ENCODE data around the gene PLEKHA7. TPM values are rescaled to one million over a fixed set of nuclear protein-coding genes. Genes with fewer than 3 reads are reported as not detected.

The PLEKHA7 gene
- total RNA-seq, 1 experiment from 2014 or later, result 13.0 TPM

DNA sequence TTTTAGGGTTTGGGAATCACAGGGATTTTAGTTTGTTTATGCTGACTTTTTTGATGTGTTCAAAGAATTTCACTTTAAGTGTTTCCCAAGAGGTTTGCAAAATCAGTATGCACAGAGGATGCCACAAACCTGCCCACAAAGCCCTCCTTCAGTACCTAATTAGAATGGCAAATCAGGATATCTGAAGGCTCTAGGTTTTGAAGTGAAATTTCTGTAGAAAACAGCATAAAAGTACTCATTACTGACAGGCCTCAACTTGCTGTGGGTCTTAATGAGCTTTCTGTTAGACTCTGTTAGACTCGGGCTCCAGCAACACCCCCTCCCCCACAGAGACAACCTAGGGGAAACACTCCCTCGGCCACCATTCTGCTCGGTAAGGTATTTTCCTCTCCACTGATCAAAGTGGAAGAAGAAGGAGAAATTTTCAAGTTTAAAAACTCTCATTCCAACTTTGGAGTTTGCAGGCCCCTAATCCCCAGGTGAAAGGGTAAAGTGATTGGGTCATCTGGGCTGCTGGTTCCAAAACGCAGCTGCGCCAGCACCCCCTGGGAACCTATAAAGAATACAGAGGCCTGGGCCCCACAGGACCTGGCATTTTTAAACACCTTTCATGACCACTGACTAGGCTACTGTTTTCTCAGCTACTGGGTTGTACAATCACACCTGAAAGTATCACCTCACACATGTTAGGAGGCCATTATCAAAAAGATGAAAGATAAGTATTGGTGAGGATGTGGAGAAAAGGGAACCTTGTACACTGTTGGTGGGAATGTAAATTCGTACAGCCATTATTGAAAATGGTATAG lies 67.5 kb downstream of the PLEKHA7 start (continued):
- TF ChIP-seq, protein P1, sequence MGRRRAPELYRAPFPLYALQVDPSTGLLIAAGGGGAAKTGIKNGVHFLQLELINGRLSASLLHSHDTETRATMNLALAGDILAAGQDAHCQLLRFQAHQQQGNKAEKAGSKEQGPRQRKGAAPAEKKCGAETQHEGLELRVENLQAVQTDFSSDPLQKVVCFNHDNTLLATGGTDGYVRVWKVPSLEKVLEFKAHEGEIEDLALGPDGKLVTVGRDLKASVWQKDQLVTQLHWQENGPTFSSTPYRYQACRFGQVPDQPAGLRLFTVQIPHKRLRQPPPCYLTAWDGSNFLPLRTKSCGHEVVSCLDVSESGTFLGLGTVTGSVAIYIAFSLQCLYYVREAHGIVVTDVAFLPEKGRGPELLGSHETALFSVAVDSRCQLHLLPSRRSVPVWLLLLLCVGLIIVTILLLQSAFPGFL (CRISPR knock-in tag; IDR thresholded peaks at IDR 0.05; ENCODE audit: borderline replicate concordance), result no peak

DNA sequence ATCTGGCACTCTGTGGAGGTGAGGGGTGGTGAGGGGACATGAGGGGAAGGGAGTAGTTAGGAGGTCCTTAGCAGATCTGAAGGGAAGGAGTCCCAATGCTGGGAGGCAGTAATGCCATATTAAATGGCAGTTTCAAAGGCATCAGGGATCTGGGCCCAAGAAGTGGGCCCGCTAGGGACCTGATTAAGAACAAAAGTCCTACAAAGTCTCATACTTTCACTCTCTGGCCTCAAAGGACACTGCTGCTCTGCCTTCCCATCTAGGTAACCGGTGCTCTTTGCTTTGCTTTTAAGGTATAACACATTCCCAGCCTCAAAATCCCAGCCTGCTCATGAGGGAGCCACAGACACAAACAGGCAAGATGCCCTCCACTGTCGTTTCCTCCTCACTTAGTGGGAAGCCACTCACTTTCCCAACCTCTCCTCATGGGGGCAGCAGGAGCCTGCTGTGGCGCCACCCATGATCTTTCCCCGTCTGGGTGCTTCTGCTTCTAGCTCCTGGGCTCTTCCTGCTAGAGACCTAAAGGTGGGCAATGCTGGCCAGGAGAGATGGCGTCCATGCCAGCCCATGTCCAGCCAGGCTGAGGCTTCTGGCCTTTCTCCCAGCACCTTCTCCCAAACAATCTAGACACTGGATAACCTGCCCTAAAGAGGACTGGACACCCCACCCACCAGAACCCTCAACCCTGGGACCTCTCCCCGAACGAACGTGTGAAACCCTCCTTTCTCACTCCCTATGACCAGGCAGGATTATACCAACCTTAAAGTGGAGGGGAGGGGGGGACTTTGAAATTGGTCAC lies 68.3 kb downstream of the PLEKHA7 start:
- no peaks in the 10 kb centered on the region for H3K27me3 Mint-ChIP-seq (ENCODE audit: low read depth)
- ChIA-PET POLR2A (interaction anchor here (0.5 to 1.2 kb wide), 3 partner anchors 10 to 317 kb away, joined by 3 to 5 read pairs (median 3); no protein-coding TSS in a partner anchor), CTCF (interaction anchor here (0.6 to 2.9 kb wide), 7 partner anchors 12 to 125 kb away, joined by 3 to 36 read pairs (median 4); no protein-coding TSS in a partner anchor)
- ATAC-seq, result peak; percentile 76
- no peak overlapping the region for H3K4me3 Mint-ChIP-seq
- peaks cover 22% of the 10 kb centered on the region for H3K4me1 Mint-ChIP-seq
- DNase-seq (ENCODE audit: low spot score), result peak; percentile 45
- no peaks in the 10 kb centered on the region for H3K36me3 Mint-ChIP-seq
- no peaks in the 10 kb centered on the region for H3K9me3 Mint-ChIP-seq
- TF ChIP-seq ZNF423 (CRISPR knock-in tag; IDR thresholded peaks at IDR 0.05), result peak; percentile 50; the same call in 1 of the 2 replicates
- TF ChIP-seq, protein P2, sequence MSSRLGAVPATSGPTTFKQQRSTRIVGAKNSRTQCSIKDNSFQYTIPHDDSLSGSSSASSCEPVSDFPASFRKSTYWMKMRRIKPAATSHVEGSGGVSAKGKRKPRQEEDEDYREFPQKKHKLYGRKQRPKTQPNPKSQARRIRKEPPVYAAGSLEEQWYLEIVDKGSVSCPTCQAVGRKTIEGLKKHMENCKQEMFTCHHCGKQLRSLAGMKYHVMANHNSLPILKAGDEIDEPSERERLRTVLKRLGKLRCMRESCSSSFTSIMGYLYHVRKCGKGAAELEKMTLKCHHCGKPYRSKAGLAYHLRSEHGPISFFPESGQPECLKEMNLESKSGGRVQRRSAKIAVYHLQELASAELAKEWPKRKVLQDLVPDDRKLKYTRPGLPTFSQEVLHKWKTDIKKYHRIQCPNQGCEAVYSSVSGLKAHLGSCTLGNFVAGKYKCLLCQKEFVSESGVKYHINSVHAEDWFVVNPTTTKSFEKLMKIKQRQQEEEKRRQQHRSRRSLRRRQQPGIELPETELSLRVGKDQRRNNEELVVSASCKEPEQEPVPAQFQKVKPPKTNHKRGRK (CRISPR knock-in tag; IDR thresholded peaks at IDR 0.05; ENCODE audit: borderline replicate concordance), result no peak
- TF ChIP-seq, protein P3, sequence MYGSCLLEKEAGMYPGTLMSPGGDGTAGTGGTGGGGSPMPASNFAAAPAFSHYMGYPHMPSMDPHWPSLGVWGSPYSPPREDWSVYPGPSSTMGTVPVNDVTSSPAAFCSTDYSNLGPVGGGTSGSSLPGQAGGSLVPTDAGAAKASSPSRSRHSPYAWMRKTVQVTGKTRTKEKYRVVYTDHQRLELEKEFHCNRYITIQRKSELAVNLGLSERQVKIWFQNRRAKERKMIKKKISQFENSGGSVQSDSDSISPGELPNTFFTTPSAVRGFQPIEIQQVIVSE (CRISPR knock-in tag; IDR thresholded peaks at IDR 0.05; ENCODE audit: borderline replicate concordance), result no peak
- 0 out of 2 replicates have a peak overlapping the region, but pooled peaks have one; percentile 24 for H3K27ac Mint-ChIP-seq

DNA sequence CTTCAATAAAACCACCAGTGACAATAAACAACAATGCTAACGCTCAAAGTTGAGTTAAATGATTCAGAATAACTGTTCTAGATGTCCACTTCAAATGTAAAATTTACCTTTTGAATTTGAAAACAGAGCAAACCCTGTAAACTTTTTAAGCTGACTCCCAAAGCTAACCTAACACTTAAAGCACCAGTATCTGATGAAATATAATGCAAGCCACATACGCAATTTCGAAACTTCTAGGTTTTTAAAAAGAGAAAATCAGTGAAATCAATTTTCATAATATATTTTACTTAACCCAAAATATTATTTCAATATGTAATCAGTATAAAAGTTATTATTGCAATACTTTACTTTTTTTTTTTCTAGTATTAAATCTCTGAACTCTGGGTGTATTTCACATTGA lies 71.3 kb downstream of the PLEKHA7 start:
- no peaks in the 10 kb centered on the region for H3K27me3 Mint-ChIP-seq (ENCODE audit: low read depth)
- no peaks in the 10 kb centered on the region for H3K9me3 Mint-ChIP-seq
- DNase-seq (ENCODE audit: low spot score), result no peak
- TF ChIP-seq TCF7 (CRISPR knock-in tag; IDR thresholded peaks at IDR 0.05; ENCODE audit: low read depth) (no peak), ZNF423 (CRISPR knock-in tag; IDR thresholded peaks at IDR 0.05) (no peak), TEAD4 (CRISPR knock-in tag; IDR thresholded peaks at IDR 0.05) (no peak), FOXJ3 (CRISPR knock-in tag; IDR thresholded peaks at IDR 0.05; ENCODE audit: borderline replicate concordance) (no peak), FOXP1 (CRISPR knock-in tag; IDR thresholded peaks at IDR 0.05; ENCODE audit: borderline replicate concordance) (no peak), JUN (CRISPR knock-in tag; IDR thresholded peaks at IDR 0.05) (no peak), NR3C1 (CRISPR knock-in tag; conservative IDR thresholded peaks at IDR 0.05; ENCODE audit: low read depth) (no peak)
- TF ChIP-seq, protein P4, sequence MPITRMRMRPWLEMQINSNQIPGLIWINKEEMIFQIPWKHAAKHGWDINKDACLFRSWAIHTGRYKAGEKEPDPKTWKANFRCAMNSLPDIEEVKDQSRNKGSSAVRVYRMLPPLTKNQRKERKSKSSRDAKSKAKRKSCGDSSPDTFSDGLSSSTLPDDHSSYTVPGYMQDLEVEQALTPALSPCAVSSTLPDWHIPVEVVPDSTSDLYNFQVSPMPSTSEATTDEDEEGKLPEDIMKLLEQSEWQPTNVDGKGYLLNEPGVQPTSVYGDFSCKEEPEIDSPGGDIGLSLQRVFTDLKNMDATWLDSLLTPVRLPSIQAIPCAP (CRISPR knock-in tag; IDR thresholded peaks at IDR 0.05), result no peak
- TF ChIP-seq, protein P5, sequence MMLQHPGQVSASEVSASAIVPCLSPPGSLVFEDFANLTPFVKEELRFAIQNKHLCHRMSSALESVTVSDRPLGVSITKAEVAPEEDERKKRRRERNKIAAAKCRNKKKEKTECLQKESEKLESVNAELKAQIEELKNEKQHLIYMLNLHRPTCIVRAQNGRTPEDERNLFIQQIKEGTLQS (CRISPR knock-in tag; conservative IDR thresholded peaks at IDR 0.05), result no peak
- TF ChIP-seq, protein P6, sequence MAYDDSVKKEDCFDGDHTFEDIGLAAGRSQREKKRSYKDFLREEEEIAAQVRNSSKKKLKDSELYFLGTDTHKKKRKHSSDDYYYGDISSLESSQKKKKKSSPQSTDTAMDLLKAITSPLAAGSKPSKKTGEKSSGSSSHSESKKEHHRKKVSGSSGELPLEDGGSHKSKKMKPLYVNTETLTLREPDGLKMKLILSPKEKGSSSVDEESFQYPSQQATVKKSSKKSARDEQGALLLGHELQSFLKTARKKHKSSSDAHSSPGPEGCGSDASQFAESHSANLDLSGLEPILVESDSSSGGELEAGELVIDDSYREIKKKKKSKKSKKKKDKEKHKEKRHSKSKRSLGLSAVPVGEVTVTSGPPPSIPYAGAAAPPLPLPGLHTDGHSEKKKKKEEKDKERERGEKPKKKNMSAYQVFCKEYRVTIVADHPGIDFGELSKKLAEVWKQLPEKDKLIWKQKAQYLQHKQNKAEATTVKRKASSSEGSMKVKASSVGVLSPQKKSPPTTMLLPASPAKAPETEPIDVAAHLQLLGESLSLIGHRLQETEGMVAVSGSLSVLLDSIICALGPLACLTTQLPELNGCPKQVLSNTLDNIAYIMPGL (CRISPR knock-in tag; IDR thresholded peaks at IDR 0.05), result no peak
- TF ChIP-seq, protein P7, sequence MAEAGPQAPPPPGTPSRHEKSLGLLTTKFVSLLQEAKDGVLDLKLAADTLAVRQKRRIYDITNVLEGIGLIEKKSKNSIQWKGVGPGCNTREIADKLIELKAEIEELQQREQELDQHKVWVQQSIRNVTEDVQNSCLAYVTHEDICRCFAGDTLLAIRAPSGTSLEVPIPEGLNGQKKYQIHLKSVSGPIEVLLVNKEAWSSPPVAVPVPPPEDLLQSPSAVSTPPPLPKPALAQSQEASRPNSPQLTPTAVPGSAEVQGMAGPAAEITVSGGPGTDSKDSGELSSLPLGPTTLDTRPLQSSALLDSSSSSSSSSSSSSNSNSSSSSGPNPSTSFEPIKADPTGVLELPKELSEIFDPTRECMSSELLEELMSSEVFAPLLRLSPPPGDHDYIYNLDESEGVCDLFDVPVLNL (CRISPR knock-in tag; IDR thresholded peaks at IDR 0.05; ENCODE audit: borderline replicate concordance, low read depth), result no peak
- TF ChIP-seq, protein P3 (CRISPR knock-in tag; IDR thresholded peaks at IDR 0.05; ENCODE audit: borderline replicate concordance), result no peak
- POLR2A ChIA-PET, result no interaction called here
- peaks cover 12% of the 10 kb centered on the region for H3K4me1 Mint-ChIP-seq
- H3K4me3 Mint-ChIP-seq, result no peak overlapping the region
- no peak overlapping the region for H3K27ac Mint-ChIP-seq
- H3K36me3 Mint-ChIP-seq, result no peaks in the 10 kb centered on the region
- ATAC-seq, result no peak
- CTCF ChIA-PET, result interaction anchor here (2.6 kb wide), 1 partner anchor 121 kb away, joined by 10 read pairs; no protein-coding TSS in a partner anchor

Measured in WTC11 (cell line).